CD8-positive, alpha-beta memory T cell (primary cell): ENCODE measurements around the gene CPEB4. TPM values are rescaled to one million over a fixed set of nuclear protein-coding genes. Genes with fewer than 3 reads are reported as not detected.

ENCODE experiments used
- CTCF ChIA-PET: fragments of 350-600 bp; sonication (Branson Sonifier 250); formaldehyde crosslinking; loops from one replicate; lab custom pipeline; 2021; ENCODE audit warnings: antibody characterized with exemption; lab: Charles Lee
- POLR2A ChIA-PET: fragments of 350-600 bp; sonication (Branson Sonifier 250); formaldehyde crosslinking; loops from one replicate; lab custom pipeline; 2021; ENCODE audit warnings: antibody characterized with exemption; lab: Charles Lee
- DNase-seq, 5 donors: peaks; one replicate each; pipeline versions ENCODE4 v3.0.0 to v3.0.0-alpha.2; 2020 to 2022; ENCODE audit warnings: mixed read lengths in 1 of 5
- H3K27ac ChIP-seq: one replicate; pipeline ENCODE4 v1.7.0; 2013; ENCODE audit warnings: low read depth, mild to moderate bottlenecking, low read length, moderate library complexity
- H3K27me3 ChIP-seq: 2 replicates; pipeline ENCODE4 v1.7.0; 2013; ENCODE audit warnings: low read length, mild to moderate bottlenecking; ENCODE audit not compliant: insufficient read depth, poor library complexity, severe bottlenecking
- H3K36me3 ChIP-seq: 2 replicates; pipeline ENCODE4 v1.7.0; 2013; ENCODE audit warnings: mild to moderate bottlenecking, low read length, moderate library complexity; ENCODE audit not compliant: insufficient read depth
- H3K4me1 ChIP-seq: 2 replicates; pipeline ENCODE4 v1.7.0; 2013; ENCODE audit warnings: mild to moderate bottlenecking, low read length, moderate library complexity; ENCODE audit not compliant: insufficient read depth
- H3K4me3 ChIP-seq: 2 replicates; pipeline ENCODE4 v1.7.0; 2013; ENCODE audit warnings: mild to moderate bottlenecking, low read length
- H3K9me3 ChIP-seq: 2 replicates; pipeline ENCODE4 v1.7.0; 2013; ENCODE audit warnings: mild to moderate bottlenecking, low read length
- H3K27ac Mint-ChIP-seq, 8 donors: one replicate each; pipeline ENCODE4 v1.8.0; 2020 to 2021; ENCODE audit warnings: mixed read lengths in 8 of 8, mild to moderate bottlenecking in 6 of 8, inconsistent platforms in 3 of 8, moderate library complexity in 3 of 8
- H3K27me3 Mint-ChIP-seq, 2 donors: one replicate each; pipeline ENCODE4 v1.8.0; 2020 to 2021; ENCODE audit warnings: mixed read lengths in 2 of 2, mild to moderate bottlenecking in 1 of 2, moderate library complexity in 1 of 2
- H3K36me3 Mint-ChIP-seq, 3 donors: one replicate each; pipeline ENCODE4 v1.8.0; 2020 to 2021; ENCODE audit warnings: mixed read lengths in 3 of 3, inconsistent platforms in 1 of 3, mild to moderate bottlenecking in 1 of 3
- H3K4me1 Mint-ChIP-seq, 3 donors: one replicate each; pipeline ENCODE4 v1.8.0; 2020 to 2021; ENCODE audit warnings: mixed read lengths in 3 of 3, inconsistent platforms in 1 of 3, mild to moderate bottlenecking in 1 of 3
- H3K4me3 Mint-ChIP-seq, 7 donors: one replicate each; pipeline ENCODE4 v1.8.0; 2020 to 2021; ENCODE audit warnings: mixed read lengths in 7 of 7, mild to moderate bottlenecking in 6 of 7, moderate library complexity in 4 of 7, inconsistent platforms in 2 of 7
- H3K9me3 Mint-ChIP-seq, 5 donors: one replicate each; pipeline ENCODE4 v1.8.0; 2020 to 2022; ENCODE audit warnings: mixed read lengths in 5 of 5, mild to moderate bottlenecking in 3 of 5, moderate library complexity in 2 of 5, inconsistent platforms in 1 of 5
- polyA plus RNA-seq: library from polyadenylated mRNA; unstranded; fragments of 300-500 nt; fragmentation: Illumina TruSeq; gene quantifications from one replicate; pipeline ENCODE4 v1.2.3, GENCODE V29; 2021
- total RNA-seq, 2 experiments: library from RNA; stranded (reverse); gene quantifications; one replicate each; pipeline ENCODE4 v1.2.3, GENCODE V29; 2021

Gene CPEB4
- total RNA-seq (10 to 100 TPM; 17.2 to 18.7 TPM), polyA plus RNA-seq (4.4 TPM)

DNA sequence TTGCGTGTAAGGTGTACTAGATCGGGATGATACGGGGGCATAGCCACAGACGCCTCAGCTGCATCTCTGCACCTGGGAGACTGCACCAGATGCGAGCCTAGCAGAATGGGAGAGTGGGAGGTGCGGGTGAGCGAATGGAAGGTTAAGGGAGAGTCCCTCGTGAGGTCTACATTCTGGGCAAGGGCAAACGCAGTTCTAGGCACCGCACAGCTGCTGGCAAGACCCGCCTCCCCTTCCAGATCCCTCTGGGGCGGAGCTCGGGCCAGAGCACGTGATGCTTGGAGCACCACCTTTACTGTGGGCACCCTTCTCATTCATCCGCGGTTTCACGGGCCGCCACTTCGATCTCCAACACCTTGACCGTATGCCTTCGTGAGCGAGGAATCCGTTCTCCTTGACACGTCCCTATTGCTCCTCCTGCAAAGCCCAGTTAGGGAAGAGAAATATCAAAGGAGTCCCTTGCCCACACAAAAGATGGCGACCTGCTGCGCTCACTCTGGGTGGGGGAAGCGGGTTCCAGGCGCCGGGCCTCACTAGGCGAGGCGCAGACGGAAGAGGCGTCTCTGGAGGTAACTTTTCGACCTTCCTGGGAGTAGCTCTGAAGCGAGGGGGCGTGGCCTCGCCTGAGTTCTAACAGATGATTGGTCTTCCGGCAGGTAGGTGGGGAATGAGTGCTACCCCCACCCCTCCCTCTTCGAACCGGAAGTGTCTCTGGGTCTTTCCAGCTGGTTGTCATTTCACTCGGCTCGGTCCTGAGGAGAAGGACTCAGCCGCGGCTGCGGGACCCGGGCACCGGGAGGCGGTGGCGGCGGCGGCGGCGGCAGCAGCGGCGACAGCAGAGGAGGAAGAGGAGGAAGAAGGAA, at the start of gene CPEB4:
CPEB4 (plus strand) TSS at position 740 of the 863 bp plus-strand sequence. CDS start 1,385 bp downstream, outside the sequence.
- peak within 1 kb of the TSS; percentile 80 for H3K27ac ChIP-seq
- no peaks in the 10 kb centered on the region for H3K9me3 ChIP-seq
- peak within 1 kb of the TSS; percentile 81 for H3K4me3 ChIP-seq
- peak within 1 kb of the TSS; percentile 95 to 100 (median 98) for H3K4me3 Mint-ChIP-seq
- H3K36me3 Mint-ChIP-seq = peaks cover under 1 to 12% (median 8%) of the 10 kb centered on the region in 3 donors
- peaks cover 67% of the 10 kb centered on the region for H3K4me1 ChIP-seq
- no peaks in the 10 kb centered on the region for H3K36me3 ChIP-seq
- H3K9me3 Mint-ChIP-seq = no peaks in the 10 kb centered on the region
- peak; percentile 94 to 99 (median 97) for DNase-seq
- ChIA-PET POLR2A (interaction anchor here (0.8 to 1.7 kb wide), 5 partner anchors 30 to 1881 kb away, joined by 3 to 25 read pairs (median 4); partner anchors contain the start of genes BOD1 and FBXW11), CTCF (interaction anchor here (0.6 to 1.9 kb wide), 6 partner anchors 29 to 272 kb away, joined by 3 to 10 read pairs (median 4); partner anchors contain the start of gene BOD1)
- H3K4me1 Mint-ChIP-seq = peaks cover 76 to 92% (median 91%) of the 10 kb centered on the region in 3 donors
- H3K27me3 Mint-ChIP-seq = no peaks in the 10 kb centered on the region
- H3K27me3 ChIP-seq = no peaks in the 10 kb centered on the region
- H3K27ac Mint-ChIP-seq = peak within 1 kb of the TSS; percentile 81 to 100 (median 99)

DNA sequence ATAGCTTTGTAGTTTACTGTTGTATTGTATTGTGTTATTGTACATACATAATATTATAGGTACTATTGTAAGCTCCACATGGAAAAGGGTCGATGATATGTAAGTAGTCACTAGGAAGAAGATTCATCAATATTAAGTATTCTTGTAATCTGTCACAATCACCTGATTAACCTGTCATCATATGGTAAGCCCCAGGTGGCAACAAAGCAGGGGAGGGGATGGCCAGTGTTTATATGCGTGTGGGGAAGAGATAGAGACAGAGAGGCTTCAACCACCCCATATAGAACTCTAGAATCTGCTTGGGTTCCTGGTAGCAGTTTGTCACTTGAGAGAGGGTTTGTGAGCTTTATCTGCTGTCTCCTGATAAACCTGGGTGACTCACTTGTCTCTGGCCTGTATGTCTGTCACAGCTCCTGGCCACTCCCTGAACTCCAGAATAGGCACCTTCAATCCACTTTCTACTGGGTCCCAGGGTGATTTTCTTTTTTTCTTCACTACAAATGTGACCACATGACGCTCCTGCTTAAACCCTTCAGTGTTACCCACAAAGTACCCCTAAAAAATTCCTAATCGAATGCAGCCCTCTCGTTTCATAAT, 48.9 kb upstream of the CPEB4 start:
- Mint-ChIP-seq H3K27ac (peak overlapping the region in 1 of 8 donors; percentile 19), H3K9me3 (no peaks in the 10 kb centered on the region), H3K4me1 (no peaks in the 10 kb centered on the region), H3K27me3 (peaks cover 0 to 2% of the 10 kb centered on the region in 2 donors), H3K4me3 (no peak overlapping the region), H3K36me3 (peaks cover 0 to 2% (median 0%) of the 10 kb centered on the region in 3 donors)
- Histone ChIP-seq H3K4me3 (no peak overlapping the region), H3K27me3 (no peaks in the 10 kb centered on the region), H3K27ac (no peak overlapping the region), H3K36me3 (no peaks in the 10 kb centered on the region), H3K4me1 (no peaks in the 10 kb centered on the region), H3K9me3 (no peaks in the 10 kb centered on the region)
- ChIA-PET POLR2A (no interaction called here), CTCF (no interaction called here)
- DNase-seq = no peak

DNA sequence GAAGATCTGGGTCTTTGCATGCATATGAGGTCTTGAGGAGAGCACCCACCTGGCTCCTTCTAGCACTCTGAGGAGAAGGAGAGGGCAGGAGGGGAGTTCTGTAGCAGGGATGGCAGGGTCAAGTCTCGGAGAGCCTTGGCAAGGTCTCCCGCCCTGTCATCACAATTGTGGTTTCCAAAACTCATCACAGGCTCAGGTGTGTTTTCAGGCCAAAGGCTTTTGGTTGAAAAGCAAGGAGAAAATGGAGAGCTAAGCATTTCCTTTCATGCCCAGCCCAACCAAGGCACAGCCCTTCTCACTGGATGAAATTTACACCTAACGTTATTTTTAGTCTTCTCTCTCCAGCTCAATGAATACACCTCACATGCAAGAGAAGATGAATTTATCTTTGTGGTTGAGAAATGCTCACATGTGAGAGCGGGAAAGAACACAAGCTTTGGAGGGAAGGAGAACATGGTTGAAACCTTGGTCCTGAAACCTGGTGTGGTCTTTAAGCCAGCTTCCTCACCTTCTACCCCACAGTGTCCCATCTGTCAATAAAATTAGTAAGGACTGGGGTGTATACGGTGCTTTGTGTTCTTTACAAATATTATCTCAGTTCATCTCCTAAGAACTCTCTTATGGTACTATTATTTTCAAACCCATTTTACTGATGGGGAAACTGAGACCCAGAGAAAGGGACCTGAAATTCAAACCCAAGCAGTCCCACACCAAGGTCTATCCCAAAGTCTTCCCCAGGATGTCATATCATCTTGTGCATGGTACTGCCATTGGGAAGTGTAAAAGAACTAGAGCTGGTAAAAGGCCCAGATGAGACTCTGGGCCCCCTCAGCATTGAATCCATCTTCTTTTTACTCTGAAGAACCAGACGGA, 47.8 kb upstream of the CPEB4 start:
- Histone ChIP-seq H3K4me1 (no peaks in the 10 kb centered on the region), H3K27ac (no peak overlapping the region), H3K9me3 (no peaks in the 10 kb centered on the region), H3K4me3 (no peak overlapping the region), H3K27me3 (no peaks in the 10 kb centered on the region), H3K36me3 (no peaks in the 10 kb centered on the region)
- Mint-ChIP-seq H3K27me3 (peaks cover 0 to 2% of the 10 kb centered on the region in 2 donors), H3K27ac (no peak overlapping the region), H3K4me3 (no peak overlapping the region), H3K4me1 (no peaks in the 10 kb centered on the region), H3K36me3 (peaks cover 0 to 3% (median 0%) of the 10 kb centered on the region in 3 donors), H3K9me3 (no peaks in the 10 kb centered on the region)
- DNase-seq = no peak
- POLR2A ChIA-PET = no interaction called here
- CTCF ChIA-PET = no interaction called here

DNA sequence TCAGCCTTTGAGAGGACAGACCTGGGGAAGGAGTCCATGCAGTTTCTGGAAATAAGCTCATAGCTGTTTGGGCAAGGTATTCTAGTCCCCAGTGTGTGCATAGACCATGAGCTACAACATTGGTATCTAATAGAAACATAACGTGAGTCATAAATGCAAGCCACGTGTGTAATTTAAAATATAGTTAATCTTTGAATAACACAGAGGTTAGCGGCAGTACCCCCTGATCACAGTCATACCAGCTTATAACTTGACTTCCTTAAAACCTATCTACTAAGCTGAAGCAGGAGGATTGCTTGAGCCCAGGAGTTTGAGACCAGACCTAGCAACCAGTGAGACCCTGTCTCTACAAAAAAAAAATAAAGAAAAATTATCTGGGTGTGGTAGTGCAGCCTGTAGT, 46.4 kb upstream of the CPEB4 start:
- H3K4me3 ChIP-seq = no peak overlapping the region
- no peaks in the 10 kb centered on the region for H3K9me3 ChIP-seq
- CTCF ChIA-PET = no interaction called here
- no peaks in the 10 kb centered on the region for H3K36me3 ChIP-seq
- POLR2A ChIA-PET = no interaction called here
- DNase-seq = no peak
- no peaks in the 10 kb centered on the region for H3K27me3 ChIP-seq
- Mint-ChIP-seq H3K27ac (no peak overlapping the region), H3K27me3 (no peaks in the 10 kb centered on the region), H3K36me3 (peaks cover 0 to 3% (median 0%) of the 10 kb centered on the region in 3 donors), H3K9me3 (no peaks in the 10 kb centered on the region), H3K4me1 (no peaks in the 10 kb centered on the region), H3K4me3 (no peak overlapping the region)
- H3K27ac ChIP-seq = no peak overlapping the region
- no peaks in the 10 kb centered on the region for H3K4me1 ChIP-seq

DNA sequence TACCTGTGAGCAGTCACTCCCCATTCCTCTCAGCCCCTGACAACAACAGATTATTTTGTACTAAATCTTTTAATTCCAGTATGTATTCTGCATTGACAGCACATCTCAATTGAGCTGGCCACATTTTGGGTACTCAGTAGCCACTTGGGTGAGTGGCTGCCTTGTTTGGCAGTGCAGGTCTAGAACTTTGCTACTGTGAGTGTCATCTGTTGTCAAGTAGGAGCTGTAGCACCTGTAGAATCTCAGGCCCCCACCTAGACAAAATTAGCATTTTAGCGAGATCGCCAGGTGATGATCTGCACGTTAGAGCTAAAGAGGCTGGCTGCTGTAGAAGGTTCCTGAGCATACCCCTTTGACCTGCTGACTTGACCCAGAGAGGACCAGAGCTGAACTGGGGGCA, 44.4 kb upstream of the CPEB4 start:
- peaks cover 1% of the 10 kb centered on the region for H3K9me3 ChIP-seq
- Mint-ChIP-seq H3K9me3 (peaks cover 0 to 6% (median 4%) of the 10 kb centered on the region in 5 donors), H3K27me3 (peaks cover 0 to 1% of the 10 kb centered on the region in 2 donors), H3K27ac (no peak overlapping the region), H3K4me1 (no peaks in the 10 kb centered on the region), H3K4me3 (no peak overlapping the region), H3K36me3 (peaks cover 0 to 10% (median 5%) of the 10 kb centered on the region in 3 donors)
- H3K27ac ChIP-seq = no peak overlapping the region
- H3K27me3 ChIP-seq = no peaks in the 10 kb centered on the region
- H3K4me1 ChIP-seq = no peaks in the 10 kb centered on the region
- POLR2A ChIA-PET = no interaction called here
- no peak overlapping the region for H3K4me3 ChIP-seq
- CTCF ChIA-PET = no interaction called here
- no peak for DNase-seq
- no peaks in the 10 kb centered on the region for H3K36me3 ChIP-seq

DNA sequence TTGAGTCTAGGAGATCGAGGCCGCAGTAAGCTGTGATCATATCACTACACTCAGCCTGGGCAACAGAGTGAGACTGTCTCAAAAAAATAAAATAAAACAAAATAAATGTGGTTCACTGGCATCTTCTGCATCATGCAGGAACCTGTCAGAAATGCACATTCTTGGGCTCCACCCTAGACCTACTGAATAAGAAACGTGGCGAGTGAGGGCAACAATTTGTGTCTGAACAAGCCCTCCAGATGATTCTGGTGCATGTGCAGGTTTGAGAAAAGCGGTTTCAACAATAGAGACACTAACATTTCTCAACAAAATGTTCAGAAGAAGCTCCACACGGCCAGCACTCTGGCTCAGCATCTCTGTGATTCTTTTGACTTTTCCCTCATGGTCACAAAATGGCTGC, 42.8 kb upstream of the CPEB4 start:
- peaks cover 0 to 10% (median 10%) of the 10 kb centered on the region in 3 donors for H3K36me3 Mint-ChIP-seq
- H3K27me3 Mint-ChIP-seq = peaks cover 0 to 1% of the 10 kb centered on the region in 2 donors
- DNase-seq = no peak
- H3K27me3 ChIP-seq = no peaks in the 10 kb centered on the region
- no peak overlapping the region for H3K27ac ChIP-seq
- ChIA-PET POLR2A (no interaction called here), CTCF (interaction anchor here (0.7 to 1.2 kb wide), 3 partner anchors 10 to 1123 kb away, joined by 3 read pairs; no protein-coding TSS in a partner anchor)
- H3K4me3 Mint-ChIP-seq = no peak overlapping the region
- H3K4me3 ChIP-seq = no peak overlapping the region
- H3K27ac Mint-ChIP-seq = no peak overlapping the region
- no peaks in the 10 kb centered on the region for H3K36me3 ChIP-seq
- peaks cover 5% of the 10 kb centered on the region for H3K9me3 ChIP-seq
- H3K4me1 Mint-ChIP-seq = no peaks in the 10 kb centered on the region
- H3K4me1 ChIP-seq = no peaks in the 10 kb centered on the region
- peaks cover 0 to 11% (median 4%) of the 10 kb centered on the region in 5 donors for H3K9me3 Mint-ChIP-seq

DNA sequence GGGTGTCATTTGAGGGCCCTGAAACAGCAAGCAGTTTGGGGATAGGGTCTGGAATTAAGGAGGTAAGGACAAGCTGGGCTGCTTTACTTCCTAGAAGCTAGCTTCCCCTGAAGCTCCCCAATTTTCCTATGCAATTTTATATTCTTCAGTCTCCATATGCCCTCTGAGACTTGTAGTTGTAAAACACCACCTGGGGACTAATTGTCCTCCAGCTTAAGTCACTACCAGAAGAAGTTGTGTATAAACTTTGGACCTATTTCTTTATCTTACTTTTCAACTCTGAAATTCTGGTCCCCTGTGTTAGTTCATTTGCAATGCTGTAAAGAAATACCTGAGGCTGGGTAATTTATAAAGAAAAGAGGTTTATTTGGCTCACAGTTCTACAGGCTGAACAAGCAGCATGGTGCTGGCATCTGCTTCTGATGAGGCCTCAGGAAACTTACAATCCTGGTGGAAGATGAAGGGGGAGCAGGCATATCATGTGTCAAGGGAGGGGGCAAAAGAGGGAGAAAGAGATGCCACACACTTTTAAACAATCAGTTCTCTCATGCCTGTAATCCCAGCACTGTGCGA, 41.1 kb upstream of the CPEB4 start:
- Histone ChIP-seq H3K36me3 (no peaks in the 10 kb centered on the region), H3K27ac (no peak overlapping the region)
- CTCF ChIA-PET = no interaction called here

More for the DNA sequence above, 41.1 kb upstream of the CPEB4 start:
- H3K9me3 Mint-ChIP-seq = peaks cover 0 to 11% (median 4%) of the 10 kb centered on the region in 5 donors
- Histone ChIP-seq H3K9me3 (peaks cover 5% of the 10 kb centered on the region), H3K27me3 (no peaks in the 10 kb centered on the region), H3K4me3 (no peak overlapping the region), H3K4me1 (no peaks in the 10 kb centered on the region)
- no peak for DNase-seq
- H3K36me3 Mint-ChIP-seq = peaks cover 0 to 10% (median 9%) of the 10 kb centered on the region in 3 donors
- H3K27ac Mint-ChIP-seq = no peak overlapping the region
- POLR2A ChIA-PET = interaction anchor here (0.5 kb wide), 1 partner anchor 10 kb away, joined by 4 read pairs; no protein-coding TSS in a partner anchor
- peaks cover 1 to 12% of the 10 kb centered on the region in 2 donors for H3K27me3 Mint-ChIP-seq
- no peak overlapping the region for H3K4me3 Mint-ChIP-seq
- no peaks in the 10 kb centered on the region for H3K4me1 Mint-ChIP-seq
